AG09309 (cell line): Measurements from ENCODE around the gene ITIH6.

Source experiments
- DNase-seq: peaks from one replicate; pipeline ENCODE4 v3.0.0-alpha.2; 2010; ENCODE audit warnings: low read depth
- H3K4me3 ChIP-seq: 2 replicates; pipeline ENCODE4 v1.5.1; 2011; ENCODE audit warnings: mild to moderate bottlenecking, low read depth, low read length, moderate library complexity; ENCODE audit not compliant: control insufficient read depth
- CTCF ChIP-seq: IDR thresholded peaks from 2 replicates; pipeline ENCODE4 v1.5.1; 2011; ENCODE audit warnings: mild to moderate bottlenecking, low read depth, low read length, inconsistent platforms; ENCODE audit not compliant: insufficient read depth, control insufficient read depth; ENCODE audit errors: missing control alignments

ITIH6 gene

DNA sequence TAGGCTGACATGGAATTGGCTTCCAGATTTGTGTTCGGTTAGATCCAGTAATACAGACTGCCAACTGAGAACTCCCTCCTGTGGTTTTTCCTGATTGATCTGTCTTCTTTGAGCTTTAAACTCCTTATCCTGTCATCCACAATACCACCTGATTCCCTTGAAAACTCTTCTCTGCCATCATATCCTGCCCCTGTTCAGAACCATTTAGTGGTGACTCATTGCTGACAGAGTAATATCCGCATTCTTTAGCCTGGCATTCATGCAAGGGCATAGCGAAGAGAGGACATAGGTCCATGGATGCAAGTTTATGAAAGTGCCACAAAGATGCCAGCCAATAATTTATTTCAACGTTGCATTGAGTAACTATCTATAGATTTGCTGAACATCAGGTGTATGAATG, 76.6 kb downstream of the ITIH6 start:
- no peak for TF ChIP-seq CTCF
- H3K4me3 ChIP-seq = no peak overlapping the region
- no peak for DNase-seq

- H3K4me3 ChIP-seq = no peak overlapping the region
- no peak for DNase-seq
- no peak for TF ChIP-seq CTCF
Observed at GRCh38 chrX:54715621-54716020, 82.4 kb downstream of the ITIH6 start.

- H3K4me3 ChIP-seq = no peak overlapping the region
- no peak for TF ChIP-seq CTCF
- no peak for DNase-seq
Observed at GRCh38 chrX:54714424-54714823, 83.6 kb downstream of the ITIH6 start.

GRCh38 chrX:54711735-54712134, 86.3 kb downstream of the ITIH6 start:
- no peak for DNase-seq
- H3K4me3 ChIP-seq = no peak overlapping the region
- TF ChIP-seq CTCF = no peak

GRCh38 chrX:54710920-54711319, 87.1 kb downstream of the ITIH6 start:
- H3K4me3 ChIP-seq = no peak overlapping the region
- DNase-seq = no peak
- TF ChIP-seq CTCF = no peak

DNA sequence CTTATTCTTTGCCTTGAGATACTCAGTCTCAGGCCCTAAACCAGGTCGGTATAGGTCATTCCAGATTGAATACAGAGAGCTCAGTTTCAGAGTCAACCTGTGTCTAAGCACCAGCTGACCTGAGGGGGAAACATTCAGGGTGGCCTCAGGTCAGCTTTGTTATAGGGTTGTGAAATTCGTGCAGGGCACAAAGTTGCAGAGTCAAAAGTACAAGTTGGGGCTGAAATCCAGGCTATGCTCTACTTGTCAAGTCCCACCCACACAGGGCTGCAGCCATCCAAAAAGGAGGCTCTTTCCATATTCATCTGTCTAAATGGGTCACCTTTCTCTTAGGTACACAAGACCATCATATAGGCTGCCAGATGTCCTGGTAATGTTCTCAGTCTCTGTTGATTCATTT, 89.7 kb downstream of the ITIH6 start:
- no peak for DNase-seq
- TF ChIP-seq CTCF = no peak
- no peak overlapping the region for H3K4me3 ChIP-seq
